K562 (cell line): Measurements from ENCODE around the gene FLCN. TPM values are rescaled to one million over a fixed set of nuclear protein-coding genes. Genes with fewer than 3 reads are reported as not detected.

Experiments
- CC2D1A ChIP-seq: fragments of 450-650 bp; IDR thresholded peaks from 2 replicates; pipeline ENCODE4 v1.6.1; 2017; ENCODE audit warnings: mild to moderate bottlenecking
- CSDE1 ChIP-seq, 2 experiments: fragments of 450-650 bp; IDR thresholded peaks; 2 replicates each; pipeline ENCODE4 v1.6.1; 2016; ENCODE audit warnings: mild to moderate bottlenecking in 1 of 2
- ETV5 ChIP-seq: sonication (generic); formaldehyde crosslinking; IDR thresholded peaks from 2 replicates; pipeline ENCODE4 v1.4.0; 2020; ENCODE audit warnings: low read depth, mild to moderate bottlenecking, missing genetic modification reagents
- MIER1 ChIP-seq: fragments of 450-650 bp; IDR thresholded peaks from 2 replicates; pipeline ENCODE4 v1.6.1; 2016; ENCODE audit warnings: antibody characterized with exemption, mild to moderate bottlenecking, low read depth
- NCOA4 ChIP-seq: fragments of 450-650 bp; IDR thresholded peaks from 2 replicates; pipeline ENCODE4 v1.6.1; 2018; ENCODE audit warnings: mild to moderate bottlenecking; ENCODE audit not compliant: partially characterized antibody
- PURB ChIP-seq: sonication (generic); formaldehyde crosslinking; IDR thresholded peaks from 2 replicates; pipeline ENCODE4 v1.9.0; 2021; ENCODE audit warnings: low read depth, mild to moderate bottlenecking, missing genetic modification reagents
- SREBF1 ChIP-seq: fragments of 150-350 bp; IDR thresholded peaks from 2 replicates; pipeline ENCODE4 v1.6.1; 2014; ENCODE audit warnings: antibody characterized with exemption, low read depth, low read length, borderline replicate concordance
- SRF ChIP-seq, 2 experiments: fragments of 250-450, 450-650 bp in 1 of 2; sonication (Bioruptor Pico) in 1 of 2; sonication (generic) in 1 of 2; formaldehyde crosslinking; IDR thresholded peaks; 2 replicates each; pipeline versions ENCODE4 v1.5.0 to v1.5.1; 2020 to 2022; ENCODE audit warnings: mild to moderate bottlenecking in 1 of 2, missing genetic modification reagents in 1 of 2
- TAF7 ChIP-seq: fragments of 450-650 bp; IDR thresholded peaks from 2 replicates; pipeline ENCODE4 v1.6.1; 2016; ENCODE audit warnings: missing genetic modification characterization, missing compliant biosample characterization
- TRIM24 ChIP-seq, 2 experiments: fragments of 450-650 bp; IDR thresholded peaks; 2 replicates each; pipeline ENCODE4 v1.6.1; 2016
- ZFP30 ChIP-seq: fragments of 250-450 bp; sonication (Bioruptor Pico); IDR thresholded peaks from 2 replicates; pipeline ENCODE4 v1.8.0; 2022; ENCODE audit warnings: moderate library complexity, mild to moderate bottlenecking, inconsistent platforms, borderline replicate concordance
- ZFX ChIP-seq: sonication (generic); formaldehyde crosslinking; IDR thresholded peaks from 2 replicates; pipeline ENCODE4 v1.8.0; 2022; ENCODE audit warnings: mild to moderate bottlenecking, missing genetic modification reagents, moderate library complexity
- ZNF324 ChIP-seq: fragments of 250-450 bp; sonication (Bioruptor Pico); IDR thresholded peaks from 2 replicates; pipeline ENCODE4 v1.4.0; 2020; ENCODE audit warnings: mild to moderate bottlenecking
- polyA plus RNA-seq, 8 experiments: library from polyadenylated mRNA; depleted of rRNA in 4 of 8; stranded (reverse) in 5 of 8; unstranded in 3 of 8; fragments of >200 nt; fragmentation: Nextera tagmentation in 2 of 8; fragmentation: Illumina TruSeq in 1 of 8; extraction: Ambion mirVana in 2 of 8; extraction: Trizol in 1 of 8; gene quantifications; 2 replicates each; pipeline versions ENCODE4 v1.2.1 to v1.2.3, GENCODE V29; 2011 to 2014; ENCODE audit warnings: inconsistent platforms in 1 of 8, missing spikeins in 1 of 8
- total RNA-seq, 7 experiments: library from RNA; depleted of rRNA in 6 of 7; stranded (reverse); fragments of >200 nt in 6 of 7; fragmentation: Illumina TruSeq in 2 of 7; extraction: Trizol in 2 of 7; gene quantifications; 2 replicates each; pipeline versions ENCODE4 v1.2.1 to v1.2.3, GENCODE V29; 2011 to 2021; ENCODE audit warnings: low replicate concordance in 1 of 7
- TF ChIP-seq, protein P1 (sequence below): fragments of 450-650 bp; IDR thresholded peaks from 2 replicates; pipeline ENCODE4 v1.7.0; 2016; ENCODE audit warnings: borderline replicate concordance
- TF ChIP-seq, protein P2 (sequence below): sonication (generic); formaldehyde crosslinking; IDR thresholded peaks from 2 replicates; pipeline ENCODE4 v1.8.0; 2022; ENCODE audit warnings: mild to moderate bottlenecking, missing genetic modification reagents
- TF ChIP-seq, protein P3 (sequence below), 2 experiments: fragments of 450-650 bp; conservative IDR thresholded peaks; 2 replicates each; pipeline ENCODE4 v1.6.1; 2017; ENCODE audit warnings: mild to moderate bottlenecking in 2 of 2, moderate library complexity in 2 of 2
- TF ChIP-seq, protein P4 (sequence below): fragments of 450-650 bp; IDR thresholded peaks from 2 replicates; pipeline ENCODE4 v1.6.1; 2018; ENCODE audit warnings: mild to moderate bottlenecking, low read depth; ENCODE audit not compliant: partially characterized antibody
- TF ChIP-seq, protein P5 (sequence below): sonication (generic); formaldehyde crosslinking; IDR thresholded peaks from 2 replicates; pipeline ENCODE4 v1.8.0; 2022; ENCODE audit warnings: mild to moderate bottlenecking, missing genetic modification reagents
- TF ChIP-seq, protein P6 (sequence below): IDR thresholded peaks from 3 replicates; pipeline ENCODE4 v1.6.1; 2011; ENCODE audit warnings: borderline replicate concordance, mild to moderate bottlenecking; ENCODE audit not compliant: insufficient read length, insufficient read depth

FLCN gene
- total and polyA plus RNA-seq, 9 of the 15 experiments (the other 6 are each of a cell fraction or from before 2014, with no cell fraction given): 1.6 to 33.5 (median 10.9) TPM

DNA sequence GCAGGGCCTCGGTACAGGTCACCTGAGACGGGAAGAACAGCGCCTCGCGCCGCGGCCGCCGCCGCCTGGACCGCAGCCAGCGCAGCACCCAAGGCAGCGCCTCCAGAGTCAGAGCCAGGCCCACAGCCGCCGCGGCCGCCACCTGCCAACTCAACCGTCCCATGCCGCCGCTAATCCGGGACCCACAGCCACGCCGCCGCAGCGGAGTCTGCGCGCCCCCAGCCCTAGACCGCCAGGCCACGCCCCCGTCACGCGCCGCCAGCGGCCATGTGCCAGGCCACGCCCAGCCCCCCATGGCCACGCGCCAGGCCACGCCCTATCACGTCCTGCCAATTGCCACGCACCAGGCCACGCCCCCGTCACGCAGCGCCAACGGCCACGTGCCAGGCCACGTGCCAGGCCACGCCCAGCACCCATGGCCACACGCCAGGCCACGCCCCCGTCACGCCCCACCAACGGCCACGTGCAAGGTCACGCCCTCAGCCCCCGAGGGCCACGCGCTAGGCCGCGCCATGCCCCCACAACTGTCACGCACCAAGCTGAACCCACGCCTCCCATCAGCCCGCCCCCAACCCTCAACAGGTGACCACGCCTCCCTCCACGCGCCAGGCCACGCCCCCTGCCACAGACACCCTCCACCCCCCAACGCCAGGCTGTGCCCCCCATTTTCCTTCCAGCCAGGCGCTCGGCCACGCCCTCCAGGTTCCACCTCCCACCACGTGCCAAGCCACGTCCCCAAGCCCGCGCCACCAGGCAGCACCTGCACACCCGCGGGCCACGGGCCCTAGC lies 30.6 kb downstream of the FLCN start, which contains the start of gene PLD6 (continued):
- TF ChIP-seq SRF (CRISPR knock-in tag; IDR thresholded peaks at IDR 0.05): no peak
- TF ChIP-seq, protein P1, sequence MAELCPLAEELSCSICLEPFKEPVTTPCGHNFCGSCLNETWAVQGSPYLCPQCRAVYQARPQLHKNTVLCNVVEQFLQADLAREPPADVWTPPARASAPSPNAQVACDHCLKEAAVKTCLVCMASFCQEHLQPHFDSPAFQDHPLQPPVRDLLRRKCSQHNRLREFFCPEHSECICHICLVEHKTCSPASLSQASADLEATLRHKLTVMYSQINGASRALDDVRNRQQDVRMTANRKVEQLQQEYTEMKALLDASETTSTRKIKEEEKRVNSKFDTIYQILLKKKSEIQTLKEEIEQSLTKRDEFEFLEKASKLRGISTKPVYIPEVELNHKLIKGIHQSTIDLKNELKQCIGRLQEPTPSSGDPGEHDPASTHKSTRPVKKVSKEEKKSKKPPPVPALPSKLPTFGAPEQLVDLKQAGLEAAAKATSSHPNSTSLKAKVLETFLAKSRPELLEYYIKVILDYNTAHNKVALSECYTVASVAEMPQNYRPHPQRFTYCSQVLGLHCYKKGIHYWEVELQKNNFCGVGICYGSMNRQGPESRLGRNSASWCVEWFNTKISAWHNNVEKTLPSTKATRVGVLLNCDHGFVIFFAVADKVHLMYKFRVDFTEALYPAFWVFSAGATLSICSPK: no peak
- TF ChIP-seq CSDE1 (IDR thresholded peaks at IDR 0.05): no peak
- TF ChIP-seq, protein P2, sequence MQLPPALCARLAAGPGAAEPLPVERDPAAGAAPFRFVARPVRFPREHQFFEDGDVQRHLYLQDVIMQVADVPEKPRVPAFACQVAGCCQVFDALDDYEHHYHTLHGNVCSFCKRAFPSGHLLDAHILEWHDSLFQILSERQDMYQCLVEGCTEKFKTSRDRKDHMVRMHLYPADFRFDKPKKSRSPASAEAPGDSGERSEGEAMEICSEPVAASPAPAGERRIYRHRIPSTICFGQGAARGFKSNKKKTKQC (CRISPR knock-in tag): peak; percentile 95
- TF ChIP-seq TRIM24 (IDR thresholded peaks at IDR 0.05): peak in 1 of 2 experiments; percentile 32; a peak in 1 of 4 replicates
- TF ChIP-seq, protein P3, sequence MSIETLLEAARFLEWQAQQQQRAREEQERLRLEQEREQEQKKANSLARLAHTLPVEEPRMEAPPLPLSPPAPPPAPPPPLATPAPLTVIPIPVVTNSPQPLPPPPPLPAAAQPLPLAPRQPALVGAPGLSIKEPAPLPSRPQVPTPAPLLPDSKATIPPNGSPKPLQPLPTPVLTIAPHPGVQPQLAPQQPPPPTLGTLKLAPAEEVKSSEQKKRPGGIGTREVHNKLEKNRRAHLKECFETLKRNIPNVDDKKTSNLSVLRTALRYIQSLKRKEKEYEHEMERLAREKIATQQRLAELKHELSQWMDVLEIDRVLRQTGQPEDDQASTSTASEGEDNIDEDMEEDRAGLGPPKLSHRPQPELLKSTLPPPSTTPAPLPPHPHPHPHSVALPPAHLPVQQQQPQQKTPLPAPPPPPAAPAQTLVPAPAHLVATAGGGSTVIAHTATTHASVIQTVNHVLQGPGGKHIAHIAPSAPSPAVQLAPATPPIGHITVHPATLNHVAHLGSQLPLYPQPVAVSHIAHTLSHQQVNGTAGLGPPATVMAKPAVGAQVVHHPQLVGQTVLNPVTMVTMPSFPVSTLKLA (conservative IDR thresholded peaks at IDR 0.05): peak; percentile 100
- TF ChIP-seq, protein P4, sequence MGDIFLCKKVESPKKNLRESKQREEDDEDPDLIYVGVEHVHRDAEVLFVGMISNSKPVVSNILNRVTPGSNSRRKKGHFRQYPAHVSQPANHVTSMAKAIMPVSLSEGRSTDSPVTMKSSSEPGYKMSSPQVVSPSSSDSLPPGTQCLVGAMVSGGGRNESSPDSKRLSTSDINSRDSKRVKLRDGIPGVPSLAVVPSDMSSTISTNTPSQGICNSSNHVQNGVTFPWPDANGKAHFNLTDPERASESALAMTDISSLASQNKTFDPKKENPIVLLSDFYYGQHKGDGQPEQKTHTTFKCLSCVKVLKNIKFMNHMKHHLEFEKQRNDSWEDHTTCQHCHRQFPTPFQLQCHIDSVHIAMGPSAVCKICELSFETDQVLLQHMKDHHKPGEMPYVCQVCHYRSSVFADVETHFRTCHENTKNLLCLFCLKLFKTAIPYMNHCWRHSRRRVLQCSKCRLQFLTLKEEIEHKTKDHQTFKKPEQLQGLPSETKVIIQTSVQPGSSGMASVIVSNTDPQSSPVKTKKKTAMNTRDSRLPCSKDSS: no peak
- TF ChIP-seq ETV5 (CRISPR knock-in tag): no peak
- no peak for TF ChIP-seq SREBF1
- TF ChIP-seq TAF7: no peak
- TF ChIP-seq MIER1: no peak
- no peak for TF ChIP-seq PURB
- TF ChIP-seq, protein P5, sequence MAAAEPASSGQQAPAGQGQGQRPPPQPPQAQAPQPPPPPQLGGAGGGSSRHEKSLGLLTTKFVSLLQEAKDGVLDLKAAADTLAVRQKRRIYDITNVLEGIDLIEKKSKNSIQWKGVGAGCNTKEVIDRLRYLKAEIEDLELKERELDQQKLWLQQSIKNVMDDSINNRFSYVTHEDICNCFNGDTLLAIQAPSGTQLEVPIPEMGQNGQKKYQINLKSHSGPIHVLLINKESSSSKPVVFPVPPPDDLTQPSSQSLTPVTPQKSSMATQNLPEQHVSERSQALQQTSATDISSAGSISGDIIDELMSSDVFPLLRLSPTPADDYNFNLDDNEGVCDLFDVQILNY: no peak
- TF ChIP-seq ZFP30: no peak
- TF ChIP-seq, protein P6, sequence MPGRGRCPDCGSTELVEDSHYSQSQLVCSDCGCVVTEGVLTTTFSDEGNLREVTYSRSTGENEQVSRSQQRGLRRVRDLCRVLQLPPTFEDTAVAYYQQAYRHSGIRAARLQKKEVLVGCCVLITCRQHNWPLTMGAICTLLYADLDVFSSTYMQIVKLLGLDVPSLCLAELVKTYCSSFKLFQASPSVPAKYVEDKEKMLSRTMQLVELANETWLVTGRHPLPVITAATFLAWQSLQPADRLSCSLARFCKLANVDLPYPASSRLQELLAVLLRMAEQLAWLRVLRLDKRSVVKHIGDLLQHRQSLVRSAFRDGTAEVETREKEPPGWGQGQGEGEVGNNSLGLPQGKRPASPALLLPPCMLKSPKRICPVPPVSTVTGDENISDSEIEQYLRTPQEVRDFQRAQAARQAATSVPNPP: no peak
- no peak for TF ChIP-seq NCOA4
- no peak for TF ChIP-seq ZNF324 (CRISPR knock-in tag)
- no peak for TF ChIP-seq CC2D1A
- peak; percentile 62 for TF ChIP-seq ZFX (CRISPR knock-in tag)
